ENCODE data around the gene FBRS.

GRCh38 chr16:30692396-30693064 lies 34.3 kb downstream of the FBRS start:
- TF ChIP-seq CTCF (IDR thresholded peaks at IDR 0.05): no peak
- no peak for TF ChIP-seq EP300 (IDR thresholded peaks at IDR 0.05; ENCODE audit: borderline replicate concordance in 1 of 2, low read depth in 1 of 2, low read length in 1 of 2)
- no peak for TF ChIP-seq YY1 (IDR thresholded peaks at IDR 0.05; ENCODE audit: low read depth)
- TF ChIP-seq RAD21 (IDR thresholded peaks at IDR 0.05; ENCODE audit: low read length): no peak
- TF ChIP-seq TEAD4 (IDR thresholded peaks at IDR 0.05; ENCODE audit: borderline replicate concordance, insufficient read depth): no peak
- TF ChIP-seq FOSL2 (IDR thresholded peaks at IDR 0.05; ENCODE audit: borderline replicate concordance, low read depth): no peak

Measured in SK-N-SH (cell line).